Middle frontal gyrus (tissue), 1 donor: ENCODE measurements around the gene ANKRD13B.

Source experiments
- DNase-seq: peaks from one replicate; pipeline ENCODE4 v3.0.0-alpha.2; 2015; ENCODE audit warnings: low spot score; ENCODE audit errors: extremely low spot score

The ANKRD13B gene

DNA sequence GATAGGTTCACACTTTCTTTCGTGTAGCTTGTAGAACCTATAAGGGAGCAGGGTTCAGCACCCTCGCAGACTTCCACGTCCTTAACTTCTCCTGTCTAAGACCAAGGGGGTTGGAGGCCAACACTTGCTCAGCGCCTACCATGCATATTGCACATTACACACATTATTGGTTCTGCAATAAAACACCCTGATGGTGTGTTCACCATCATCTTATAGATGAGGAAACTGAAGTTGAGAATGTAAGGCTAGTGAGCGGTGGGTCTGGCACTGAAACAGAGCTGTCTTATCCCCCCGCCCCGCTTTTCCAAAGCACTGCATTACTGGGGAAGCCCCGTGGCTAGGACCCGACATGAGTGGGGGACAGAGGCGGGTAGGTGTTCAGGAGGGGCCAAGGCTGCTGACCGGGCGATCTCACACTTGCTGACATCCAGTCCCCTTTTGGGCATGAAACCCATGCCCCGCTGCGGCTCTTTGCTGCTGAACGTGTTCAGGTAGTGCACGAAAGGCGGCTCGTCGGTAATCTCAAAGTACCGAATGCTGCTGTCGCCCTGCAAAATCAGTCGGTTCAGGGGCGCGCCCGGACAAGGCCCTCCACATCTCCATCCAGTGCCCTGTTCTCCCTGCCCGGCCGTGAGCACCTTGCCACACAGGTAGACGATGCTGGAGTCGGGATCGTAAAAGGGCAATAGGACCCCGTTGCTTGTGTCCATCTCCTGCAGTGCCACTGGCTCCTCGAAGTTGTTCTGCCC, 23.5 kb downstream of the ANKRD13B start:
- no peak for DNase-seq

GRCh38 chr17:29617125-29617480, 24.2 kb downstream of the ANKRD13B start:
- DNase-seq, result peak; percentile 62

DNA sequence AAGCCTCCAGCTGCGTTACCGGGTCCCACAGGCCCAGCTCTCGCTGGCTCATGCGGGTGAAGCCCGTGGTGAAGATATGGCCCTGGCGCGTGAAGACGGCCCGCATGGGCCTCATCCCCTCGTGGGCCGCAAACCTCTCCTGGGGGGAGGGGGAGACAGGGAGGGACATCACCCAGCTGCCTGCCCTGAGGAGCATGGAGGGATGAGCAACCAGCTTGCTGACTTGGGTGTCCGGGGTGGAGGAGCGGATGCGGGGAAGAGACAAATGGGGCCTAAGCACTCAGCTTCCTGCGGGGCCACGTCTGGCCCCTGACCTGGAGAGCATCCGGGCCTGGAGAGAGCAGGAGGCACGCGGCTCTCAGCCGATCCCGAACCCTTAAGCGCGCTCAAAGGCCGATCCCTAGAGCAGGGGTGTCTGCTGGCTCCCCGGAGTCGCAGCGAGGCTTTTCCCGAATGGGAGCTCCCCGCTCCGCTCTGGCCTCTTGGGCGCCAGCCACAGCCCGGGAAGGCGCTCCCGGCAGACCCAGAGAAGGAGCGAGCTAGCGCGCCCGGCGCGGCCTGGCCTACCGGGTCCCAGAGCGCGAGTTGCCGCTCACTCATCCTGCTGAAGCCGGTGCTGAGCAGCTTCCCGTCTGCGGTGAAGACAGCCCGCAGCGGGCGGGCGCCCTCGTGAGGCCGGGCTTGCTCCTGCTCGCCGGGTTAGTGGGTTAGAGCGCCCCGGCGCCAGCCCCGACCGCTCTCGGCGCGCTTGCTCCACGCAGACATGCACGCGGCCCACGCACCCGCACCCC, 24.7 kb downstream of the ANKRD13B start:
- peak; percentile 53 for DNase-seq

GRCh38 chr17:29618272-29619065, 25.5 kb downstream of the ANKRD13B start:
- no peak for DNase-seq

GRCh38 chr17:29619251-29619650, 26.3 kb downstream of the ANKRD13B start:
- no peak for DNase-seq

GRCh38 chr17:29620271-29620670, 27.3 kb downstream of the ANKRD13B start:
- DNase-seq, result no peak

- DNase-seq, result no peak
Observed at GRCh38 chr17:29620779-29621500, 28.0 kb downstream of the ANKRD13B start.

DNA sequence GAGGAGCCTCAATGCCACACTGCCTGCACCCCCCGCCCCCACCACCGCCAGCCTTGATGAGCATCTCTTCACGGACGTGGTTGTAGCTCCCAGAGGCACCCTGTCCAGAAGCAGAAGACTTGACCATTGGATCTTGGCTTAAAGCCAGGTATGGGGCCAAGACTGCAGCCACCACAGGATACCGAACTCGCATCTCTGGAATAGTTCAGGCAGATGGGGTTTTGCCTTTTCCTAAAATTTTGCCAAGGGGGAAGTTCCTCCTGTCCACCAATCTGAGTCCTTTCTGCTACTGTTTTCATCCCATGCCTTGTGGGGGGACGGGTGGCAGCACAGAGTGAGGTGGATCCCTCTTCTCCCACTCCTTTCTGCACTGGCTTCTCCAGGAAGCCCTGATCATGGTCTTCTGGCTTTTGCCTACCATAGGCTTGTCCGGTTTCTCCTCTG, 28.8 kb downstream of the ANKRD13B start:
- DNase-seq, result no peak

GRCh38 chr17:29622337-29623282, 29.7 kb downstream of the ANKRD13B start, which contains the start of gene CORO6:
TSS of gene CORO6 (minus strand) at chr17:29622912. CDS start at chr17:29621421, 1,491 bp downstream.
- DNase-seq, result peak; percentile 49

DNA sequence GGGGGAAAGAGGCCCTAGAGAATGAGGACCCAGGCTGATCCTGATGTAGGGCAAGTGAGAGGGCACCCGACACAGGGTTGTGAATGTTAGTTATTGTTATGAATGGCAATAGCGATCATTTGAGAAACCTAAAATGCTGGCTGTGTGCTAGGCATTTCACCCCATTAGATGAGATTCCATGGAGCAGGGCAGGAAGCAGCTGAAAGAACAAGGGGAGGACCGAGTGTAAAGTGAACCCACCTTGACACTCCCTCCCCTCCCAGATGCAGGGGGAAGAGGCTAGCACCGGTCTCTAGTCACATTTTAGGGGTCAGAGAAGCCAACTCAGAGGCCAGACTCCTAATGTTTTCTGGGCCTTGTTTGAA, 30.3 kb downstream of the ANKRD13B start:
- no peak for DNase-seq

GRCh38 chr17:29624586-29624985, 31.7 kb downstream of the ANKRD13B start:
- no peak for DNase-seq

- peak; percentile 39 for DNase-seq
Observed at GRCh38 chr17:29625037-29625750, 32.3 kb downstream of the ANKRD13B start.

- DNase-seq, result no peak
Observed at GRCh38 chr17:29627951-29628350, 35.0 kb downstream of the ANKRD13B start.

- no peak for DNase-seq
Observed at GRCh38 chr17:29628644-29629043, 35.7 kb downstream of the ANKRD13B start.

- no peak for DNase-seq
Observed at GRCh38 chr17:29629839-29630238, 36.9 kb downstream of the ANKRD13B start.

DNA sequence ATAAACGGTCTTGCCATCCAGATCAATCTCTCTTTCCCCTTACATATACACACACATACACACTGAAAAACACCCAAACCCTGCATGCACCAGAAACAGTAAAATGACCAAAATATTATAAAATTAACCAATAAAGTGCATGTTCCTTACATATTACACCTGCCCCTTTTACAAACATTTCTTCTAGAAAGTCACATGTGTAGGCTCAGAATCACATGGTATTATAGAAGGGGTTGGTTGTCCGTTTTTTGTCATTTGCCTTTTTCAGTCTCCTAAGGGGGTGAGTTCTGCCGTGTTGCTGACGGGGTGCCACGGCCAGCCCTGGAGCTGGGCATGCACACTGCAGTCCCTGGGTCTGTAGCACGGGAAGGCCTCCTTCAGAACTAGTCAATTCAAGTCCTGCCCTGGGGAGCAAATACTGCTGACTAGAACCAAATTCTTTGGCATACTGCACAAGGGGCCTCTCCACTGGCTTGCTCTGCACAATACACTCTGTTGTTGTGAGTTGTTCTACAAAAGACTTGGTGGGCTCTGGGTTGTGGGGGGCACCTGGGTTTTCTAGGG, 37.8 kb downstream of the ANKRD13B start:
- no peak for DNase-seq

- no peak for DNase-seq
Observed at GRCh38 chr17:29633886-29634285, 41.0 kb downstream of the ANKRD13B start.

DNA sequence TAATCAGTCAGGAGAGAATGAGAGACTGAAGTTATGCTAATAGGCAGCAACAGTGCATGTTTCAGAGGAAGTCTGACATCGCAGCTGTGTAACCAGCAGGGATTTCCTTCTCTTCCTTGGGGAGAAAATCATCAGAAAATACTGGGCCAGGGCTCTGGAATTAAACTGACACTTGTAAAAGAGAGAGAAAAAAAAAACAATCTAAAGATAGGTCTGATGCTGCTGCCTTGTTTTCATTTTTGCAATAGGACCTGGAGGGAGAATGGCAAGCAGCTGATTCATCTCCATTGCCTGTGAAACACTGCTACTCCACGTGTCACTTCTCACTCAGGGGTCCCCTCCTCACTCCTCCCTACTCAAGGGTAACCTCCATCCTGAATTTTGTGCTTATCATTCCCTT, 47.5 kb downstream of the ANKRD13B start:
- DNase-seq, result no peak
